Brain microvascular endothelial cell (primary cell): Measurements from ENCODE around the gene LDB2.
A peak's percentile ranks its signal among the peaks of the same experiment; 100 is the strongest.

Experiments used
- DNase-seq: peaks from one replicate; pipeline ENCODE4 v3.0.0-alpha.2; 2020
- H3K27ac ChIP-seq: fragments of 250-450 bp; sonication (Bioruptor Pico); 2 replicates; pipeline ENCODE4 v1.5.1; 2020; ENCODE audit warnings: mild to moderate bottlenecking, moderate library complexity
- H3K27me3 ChIP-seq: fragments of 250-450 bp; sonication (Bioruptor Pico); replicated peaks from 2 replicates; pipeline ENCODE4 v1.5.1; 2020; ENCODE audit warnings: mild to moderate bottlenecking
- H3K36me3 ChIP-seq: fragments of 250-450 bp; sonication (Bioruptor Pico); replicated peaks from 2 replicates; pipeline ENCODE4 v1.5.1; 2020; ENCODE audit warnings: mild to moderate bottlenecking
- H3K4me3 ChIP-seq: 2 replicates; pipeline ENCODE4 v1.5.1; 2011; ENCODE audit warnings: low read depth, mild to moderate bottlenecking, control low read depth, low read length, moderate library complexity
- CTCF ChIP-seq: IDR thresholded peaks from 2 replicates; pipeline ENCODE4 v1.5.1; 2011; ENCODE audit warnings: low read depth, mild to moderate bottlenecking, moderate library complexity, low read length, control low read depth, inconsistent platforms; ENCODE audit errors: missing control alignments
- in situ Hi-C: cut with HindIII; loops from 2 replicates; pipeline ENCODE4 v1.10.0; 2017; ENCODE audit warnings: low sequenced_read_pairs, low pct_ligation_motif_present

The LDB2 gene

GRCh38 chr4:16866974-16867373 is 31.5 kb downstream of the LDB2 start:
- in situ Hi-C loops = no loop called here
- no peaks in the 10 kb centered on the region for H3K27me3 ChIP-seq
- TF ChIP-seq CTCF = no peak

GRCh38 chr4:16865897-16866283 is 32.6 kb downstream of the LDB2 start:
- no peak for TF ChIP-seq CTCF
- DNase-seq = no peak
- H3K4me3 ChIP-seq = no peak overlapping the region
- no peaks in the 10 kb centered on the region for H3K27me3 ChIP-seq
- no peak overlapping the region for H3K27ac ChIP-seq
- no peaks in the 10 kb centered on the region for H3K36me3 ChIP-seq
- in situ Hi-C loops = no loop called here

More at GRCh38 chr4:16866974-16867373, 31.5 kb downstream of the LDB2 start:
- no peak for DNase-seq
- H3K36me3 ChIP-seq = no peaks in the 10 kb centered on the region
- H3K4me3 ChIP-seq = no peak overlapping the region
- H3K27ac ChIP-seq = no peak overlapping the region

- no peak overlapping the region for H3K4me3 ChIP-seq
- TF ChIP-seq CTCF = no peak
- no peaks in the 10 kb centered on the region for H3K36me3 ChIP-seq
- no peak overlapping the region for H3K27ac ChIP-seq
- in situ Hi-C loops = no loop called here
- H3K27me3 ChIP-seq = no peaks in the 10 kb centered on the region
- no peak for DNase-seq
Measured at GRCh38 chr4:16865209-16865896, 33.1 kb downstream of the LDB2 start.

GRCh38 chr4:16864199-16864598 is 34.2 kb downstream of the LDB2 start:
- TF ChIP-seq CTCF = no peak
- H3K36me3 ChIP-seq = no peaks in the 10 kb centered on the region
- no peaks in the 10 kb centered on the region for H3K27me3 ChIP-seq
- in situ Hi-C loops = no loop called here
- H3K27ac ChIP-seq = no peak overlapping the region
- no peak for DNase-seq
- H3K4me3 ChIP-seq = no peak overlapping the region

GRCh38 chr4:16862697-16863096 is 35.7 kb downstream of the LDB2 start:
- TF ChIP-seq CTCF = no peak
- in situ Hi-C loops = no loop called here

GRCh38 chr4:16860516-16860915 is 37.9 kb downstream of the LDB2 start:
- Histone ChIP-seq H3K4me3 (no peak overlapping the region), H3K27ac (no peak overlapping the region), H3K36me3 (no peaks in the 10 kb centered on the region), H3K27me3 (no peaks in the 10 kb centered on the region)
- in situ Hi-C loops = no loop called here
- no peak for TF ChIP-seq CTCF
- peak; percentile 91 for DNase-seq

More at GRCh38 chr4:16862697-16863096, 35.7 kb downstream of the LDB2 start:
- H3K36me3 ChIP-seq = no peaks in the 10 kb centered on the region
- H3K4me3 ChIP-seq = no peak overlapping the region
- H3K27me3 ChIP-seq = no peaks in the 10 kb centered on the region
- DNase-seq = no peak
- H3K27ac ChIP-seq = no peak overlapping the region
